ENCODE data around the gene GAS2L1. TPM values are rescaled to one million over a fixed set of nuclear protein-coding genes. Genes with fewer than 3 reads are reported as not detected.
A peak's percentile ranks its signal among the peaks of the same experiment; 100 is the strongest.

The GAS2L1 gene
- total and polyA plus RNA-seq, 2 donors (not counting 3 experiments of a cell fraction or from before 2014, with no cell fraction given), result 30.5 to 44.0 TPM

GRCh38 chr22:29330753-29331152 is 24.3 kb downstream of the GAS2L1 start:
- Histone ChIP-seq H3K27me3 (ENCODE audit: control insufficient read depth in 2 of 2, insufficient read depth in 2 of 2, low read length in 2 of 2) (no peaks in the 10 kb centered on the region), H3K9me1 (replicated peaks; ENCODE audit: control insufficient read depth, extremely low read depth, insufficient read depth, low read length) (no peaks in the 10 kb centered on the region), H3K79me2 (ENCODE audit: control insufficient read depth, insufficient read depth, low read length) (no peaks in the 10 kb centered on the region), H4K20me1 (replicated peaks; ENCODE audit: control insufficient read depth, extremely low read depth, insufficient read depth, low read length) (no peaks in the 10 kb centered on the region), H3K9me3 (replicated peaks; ENCODE audit: control insufficient read depth, insufficient read depth, low read length) (no peaks in the 10 kb centered on the region), H3K36me3 (ENCODE audit: control insufficient read depth in 2 of 2, extremely low read depth in 1 of 2, insufficient read depth in 2 of 2, low read length in 2 of 2) (peaks cover 4 to 55% of the 10 kb centered on the region in 2 experiments), H3K4me1 (ENCODE audit: control insufficient read depth, extremely low read depth, insufficient read depth, low read length) (peaks cover 10% of the 10 kb centered on the region), H2AFZ (ENCODE audit: low read depth, low read length) (no peak overlapping the region), H3K9ac (replicated peaks; ENCODE audit: extremely low read depth, insufficient read depth, low read length) (no peak overlapping the region), H3K4me2 (ENCODE audit: insufficient read depth, low read length) (no peak overlapping the region), H3K4me3 (replicated peaks in 1 of 3; ENCODE audit: insufficient read depth in 1 of 3, low read depth in 1 of 3, low read length in 3 of 3) (no peak overlapping the region), H3K27ac (ENCODE audit: insufficient read depth, low read depth, low read length) (no peak overlapping the region)
- CTCF ChIA-PET, result no interaction called here
- BruUV-seq (replicated peaks), result no TSS peak
- dilution Hi-C loops (cut with MboI; ENCODE audit: extremely low pct_ligation_motif_present, low sequenced_read_pairs) (no loop called here), intact Hi-C loops (cut with micrococcal nuclease) (no loop called here)
- FAIRE-seq, result peak; percentile 60
- POLR2A ChIA-PET, result no interaction called here
- DNase-seq (ENCODE audit: low read depth, low spot score), result peak; percentile 43
- no peak for TF ChIP-seq MYC (IDR thresholded peaks at IDR 0.05; ENCODE audit: low read depth, low read length)

GRCh38 chr22:29331213-29331612 is 24.8 kb downstream of the GAS2L1 start:
- Histone ChIP-seq H3K4me3 (replicated peaks in 1 of 3; ENCODE audit: insufficient read depth in 1 of 3, low read depth in 1 of 3, low read length in 3 of 3) (no peak overlapping the region), H3K36me3 (ENCODE audit: control insufficient read depth in 2 of 2, extremely low read depth in 1 of 2, insufficient read depth in 2 of 2, low read length in 2 of 2) (peaks cover 4 to 59% of the 10 kb centered on the region in 2 experiments), H3K9ac (replicated peaks; ENCODE audit: extremely low read depth, insufficient read depth, low read length) (no peak overlapping the region), H3K27ac (ENCODE audit: insufficient read depth, low read depth, low read length) (no peak overlapping the region), H3K79me2 (ENCODE audit: control insufficient read depth, insufficient read depth, low read length) (no peaks in the 10 kb centered on the region), H3K4me2 (ENCODE audit: insufficient read depth, low read length) (no peak overlapping the region), H3K9me3 (replicated peaks; ENCODE audit: control insufficient read depth, insufficient read depth, low read length) (no peaks in the 10 kb centered on the region), H4K20me1 (replicated peaks; ENCODE audit: control insufficient read depth, extremely low read depth, insufficient read depth, low read length) (no peaks in the 10 kb centered on the region), H2AFZ (ENCODE audit: low read depth, low read length) (no peak overlapping the region), H3K9me1 (replicated peaks; ENCODE audit: control insufficient read depth, extremely low read depth, insufficient read depth, low read length) (no peaks in the 10 kb centered on the region), H3K4me1 (ENCODE audit: control insufficient read depth, extremely low read depth, insufficient read depth, low read length) (peaks cover 10% of the 10 kb centered on the region), H3K27me3 (ENCODE audit: control insufficient read depth in 2 of 2, insufficient read depth in 2 of 2, low read length in 2 of 2) (no peaks in the 10 kb centered on the region)
- POLR2A ChIA-PET, result no interaction called here
- CTCF ChIA-PET, result interaction anchor here (1.8 kb wide), 1 partner anchor 25 kb away, joined by 5 read pairs; the partner anchor contains the start of gene GAS2L1
- no peak for FAIRE-seq
- intact Hi-C loops (cut with micrococcal nuclease) (no loop called here), dilution Hi-C loops (cut with MboI; ENCODE audit: extremely low pct_ligation_motif_present, low sequenced_read_pairs) (no loop called here)
- TF ChIP-seq EZH2 (IDR thresholded peaks at IDR 0.05; ENCODE audit: borderline replicate concordance, low read depth, low read length, severe bottlenecking), result no peak
- TF ChIP-seq POLR2A (IDR thresholded peaks at IDR 0.05; ENCODE audit: low read depth, low read length), result no peak
- TF ChIP-seq POLR2AphosphoS5 (IDR thresholded peaks at IDR 0.05; ENCODE audit: insufficient read depth, low read depth, low read length), result no peak
- no peak for TF ChIP-seq JUN (IDR thresholded peaks at IDR 0.05; ENCODE audit: borderline replicate concordance, insufficient read depth, insufficient read length, low read depth)
- TF ChIP-seq MAX (IDR thresholded peaks at IDR 0.05; ENCODE audit: insufficient read depth, insufficient read length), result no peak
- TF ChIP-seq GATA2 (IDR thresholded peaks at IDR 0.05; ENCODE audit: insufficient read depth, insufficient read length, low read depth, low read length), result no peak
- TF ChIP-seq CTCF (IDR thresholded peaks at IDR 0.05; ENCODE audit: extremely low read depth in 1 of 2, insufficient read depth in 1 of 2, low read depth in 1 of 2, low read length in 2 of 2), result no peak
- no peak for TF ChIP-seq MYC (IDR thresholded peaks at IDR 0.05; ENCODE audit: low read depth, low read length)
- no peak for TF ChIP-seq FOS (IDR thresholded peaks at IDR 0.05; ENCODE audit: borderline replicate concordance, insufficient read depth, low read length)
- no peak for DNase-seq (ENCODE audit: low read depth, low spot score)
- no TSS peak for BruUV-seq (replicated peaks)
